ENCODE measurements around the gene GALNT7. TPM values are rescaled to one million over a fixed set of nuclear protein-coding genes. Genes with fewer than 3 reads are reported as not detected.

GALNT7 gene
- total and polyA plus RNA-seq, 2 donors (not counting 3 experiments of a cell fraction or from before 2014, with no cell fraction given): 19.6 to 54.6 TPM

DNA sequence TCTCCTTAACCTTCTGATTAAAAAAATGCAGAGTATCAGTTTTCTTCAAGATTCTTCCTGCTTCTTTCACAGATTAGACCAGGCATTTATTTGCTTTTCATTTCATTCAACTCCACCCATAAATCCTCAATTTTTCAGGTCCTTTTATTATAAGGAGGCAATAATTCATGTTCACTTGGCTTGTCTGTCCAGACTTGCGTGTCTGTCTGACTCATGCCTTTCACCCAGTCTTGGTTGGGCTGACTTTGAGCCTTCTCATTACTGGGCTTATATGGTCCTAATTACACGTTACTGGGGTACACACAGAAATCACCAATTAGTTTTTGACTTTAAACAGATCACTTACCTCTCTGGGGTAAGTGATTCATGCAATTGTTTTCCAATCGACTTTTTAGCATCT lies 48.8 kb upstream of the GALNT7 start:
- no peak overlapping the region for H3K4me3 ChIP-seq (replicated peaks in 1 of 3; ENCODE audit: insufficient read depth in 1 of 3, low read depth in 1 of 3, low read length in 3 of 3)
- no peak overlapping the region for H2AFZ ChIP-seq (ENCODE audit: low read depth, low read length)
- H3K79me2 ChIP-seq (ENCODE audit: control insufficient read depth, insufficient read depth, low read length): no peaks in the 10 kb centered on the region
- H3K4me2 ChIP-seq (ENCODE audit: insufficient read depth, low read length): no peak overlapping the region
- H3K9ac ChIP-seq (replicated peaks; ENCODE audit: extremely low read depth, insufficient read depth, low read length): no peak overlapping the region
- no peak overlapping the region for H3K27ac ChIP-seq (ENCODE audit: insufficient read depth, low read depth, low read length)
- H3K36me3 ChIP-seq (ENCODE audit: control insufficient read depth in 2 of 2, extremely low read depth in 1 of 2, insufficient read depth in 2 of 2, low read length in 2 of 2): no peaks in the 10 kb centered on the region
- ChIA-PET POLR2A (no interaction called here), CTCF (no interaction called here)
- TF ChIP-seq POLR2AphosphoS5 (IDR thresholded peaks at IDR 0.05; ENCODE audit: insufficient read depth, low read depth, low read length): no peak
- no peak for TF ChIP-seq JUN (IDR thresholded peaks at IDR 0.05; ENCODE audit: borderline replicate concordance, insufficient read depth, insufficient read length, low read depth)
- TF ChIP-seq GATA2 (IDR thresholded peaks at IDR 0.05; ENCODE audit: insufficient read depth, insufficient read length, low read depth, low read length): no peak
- no peak for TF ChIP-seq EZH2 (IDR thresholded peaks at IDR 0.05; ENCODE audit: borderline replicate concordance, low read depth, low read length, severe bottlenecking)
- TF ChIP-seq, protein P1, sequence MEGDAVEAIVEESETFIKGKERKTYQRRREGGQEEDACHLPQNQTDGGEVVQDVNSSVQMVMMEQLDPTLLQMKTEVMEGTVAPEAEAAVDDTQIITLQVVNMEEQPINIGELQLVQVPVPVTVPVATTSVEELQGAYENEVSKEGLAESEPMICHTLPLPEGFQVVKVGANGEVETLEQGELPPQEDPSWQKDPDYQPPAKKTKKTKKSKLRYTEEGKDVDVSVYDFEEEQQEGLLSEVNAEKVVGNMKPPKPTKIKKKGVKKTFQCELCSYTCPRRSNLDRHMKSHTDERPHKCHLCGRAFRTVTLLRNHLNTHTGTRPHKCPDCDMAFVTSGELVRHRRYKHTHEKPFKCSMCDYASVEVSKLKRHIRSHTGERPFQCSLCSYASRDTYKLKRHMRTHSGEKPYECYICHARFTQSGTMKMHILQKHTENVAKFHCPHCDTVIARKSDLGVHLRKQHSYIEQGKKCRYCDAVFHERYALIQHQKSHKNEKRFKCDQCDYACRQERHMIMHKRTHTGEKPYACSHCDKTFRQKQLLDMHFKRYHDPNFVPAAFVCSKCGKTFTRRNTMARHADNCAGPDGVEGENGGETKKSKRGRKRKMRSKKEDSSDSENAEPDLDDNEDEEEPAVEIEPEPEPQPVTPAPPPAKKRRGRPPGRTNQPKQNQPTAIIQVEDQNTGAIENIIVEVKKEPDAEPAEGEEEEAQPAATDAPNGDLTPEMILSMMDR (IDR thresholded peaks at IDR 0.05; ENCODE audit: extremely low read depth in 1 of 2, insufficient read depth in 1 of 2, low read depth in 1 of 2, low read length in 2 of 2): no peak
- TF ChIP-seq MYC (IDR thresholded peaks at IDR 0.05; ENCODE audit: low read depth, low read length): no peak
- no peaks in the 10 kb centered on the region for H3K4me1 ChIP-seq (ENCODE audit: control insufficient read depth, extremely low read depth, insufficient read depth, low read length)
- DNase-seq (ENCODE audit: low read depth, low spot score) (no peak), FAIRE-seq (no peak)
- no peaks in the 10 kb centered on the region for H3K9me3 ChIP-seq (replicated peaks; ENCODE audit: control insufficient read depth, insufficient read depth, low read length)
- H3K27me3 ChIP-seq (ENCODE audit: control insufficient read depth in 2 of 2, insufficient read depth in 2 of 2, low read length in 2 of 2): no peaks in the 10 kb centered on the region
- no TSS peak for BruUV-seq (replicated peaks)
- intact Hi-C loops (cut with micrococcal nuclease): no loop called here
- dilution Hi-C loops (cut with MboI; ENCODE audit: extremely low pct_ligation_motif_present, low sequenced_read_pairs): no loop called here
- no peaks in the 10 kb centered on the region for H3K9me1 ChIP-seq (replicated peaks; ENCODE audit: control insufficient read depth, extremely low read depth, insufficient read depth, low read length)
- no peaks in the 10 kb centered on the region for H4K20me1 ChIP-seq (replicated peaks; ENCODE audit: control insufficient read depth, extremely low read depth, insufficient read depth, low read length)

Data from endothelial cell of umbilical vein (primary cell).